HL-60 (cell line): ENCODE results near the gene AKAP8L.

ENCODE experiments used
- DNase-seq, 2 experiments: peaks; one replicate each; pipeline ENCODE4 v3.0.0-alpha.2; 2010 to 2020; ENCODE audit warnings: low read depth in 1 of 2, low spot score in 1 of 2
- H3K27ac ChIP-seq: fragments of 250-450 bp; sonication (Bioruptor Pico); replicated peaks from 2 replicates; pipeline ENCODE4 v1.5.1; 2020; ENCODE audit warnings: mild to moderate bottlenecking, moderate library complexity
- H3K27me3 ChIP-seq: fragments of 250-450 bp; sonication (Bioruptor Pico); 2 replicates; pipeline ENCODE4 v1.5.1; 2021; ENCODE audit warnings: mild to moderate bottlenecking, moderate library complexity; ENCODE audit not compliant: insufficient read depth, poor library complexity, severe bottlenecking
- H3K4me3 ChIP-seq: replicated peaks from 2 replicates; pipeline ENCODE4 v1.5.1; 2011; ENCODE audit warnings: mild to moderate bottlenecking, control low read depth, low read length; ENCODE audit not compliant: insufficient read depth
- GABPA ChIP-seq: IDR thresholded peaks from 2 replicates; pipeline ENCODE4 v1.6.1; 2012; ENCODE audit warnings: low read depth
- POLR2AphosphoS5 ChIP-seq: IDR thresholded peaks from 2 replicates; pipeline ENCODE4 v1.6.1; 2012; ENCODE audit warnings: low read depth
- SPI1 ChIP-seq: IDR thresholded peaks from 2 replicates; pipeline ENCODE4 v1.6.1; 2012; ENCODE audit warnings: low read depth, mild to moderate bottlenecking, borderline replicate concordance
- long read RNA-seq: library from polyadenylated mRNA; unstranded; transcript quantifications from one replicate; pipeline ENCODE4 v2.0.0, GENCODE V29; 2020
- TF ChIP-seq, protein P1 (sequence below): IDR thresholded peaks from one replicate; pipeline ENCODE4 v1.5.1; 2011; ENCODE audit warnings: low read length, control low read depth, inconsistent platforms; ENCODE audit not compliant: insufficient read depth
- TF ChIP-seq, protein P2 (sequence below): IDR thresholded peaks from 2 replicates; pipeline ENCODE4 v1.6.1; 2012; ENCODE audit warnings: low read depth; ENCODE audit not compliant: insufficient replicate concordance

The AKAP8L gene, protein sequence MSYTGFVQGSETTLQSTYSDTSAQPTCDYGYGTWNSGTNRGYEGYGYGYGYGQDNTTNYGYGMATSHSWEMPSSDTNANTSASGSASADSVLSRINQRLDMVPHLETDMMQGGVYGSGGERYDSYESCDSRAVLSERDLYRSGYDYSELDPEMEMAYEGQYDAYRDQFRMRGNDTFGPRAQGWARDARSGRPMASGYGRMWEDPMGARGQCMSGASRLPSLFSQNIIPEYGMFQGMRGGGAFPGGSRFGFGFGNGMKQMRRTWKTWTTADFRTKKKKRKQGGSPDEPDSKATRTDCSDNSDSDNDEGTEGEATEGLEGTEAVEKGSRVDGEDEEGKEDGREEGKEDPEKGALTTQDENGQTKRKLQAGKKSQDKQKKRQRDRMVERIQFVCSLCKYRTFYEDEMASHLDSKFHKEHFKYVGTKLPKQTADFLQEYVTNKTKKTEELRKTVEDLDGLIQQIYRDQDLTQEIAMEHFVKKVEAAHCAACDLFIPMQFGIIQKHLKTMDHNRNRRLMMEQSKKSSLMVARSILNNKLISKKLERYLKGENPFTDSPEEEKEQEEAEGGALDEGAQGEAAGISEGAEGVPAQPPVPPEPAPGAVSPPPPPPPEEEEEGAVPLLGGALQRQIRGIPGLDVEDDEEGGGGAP
- long read RNA-seq, transcript AKAP8L-201 (14 exons, 2,146 nt): major isoform, 27 of 53 reads
- long read RNA-seq, transcript AKAP8L-204 (8 exons, 1,453 nt): minor isoform, 7 of 53 reads
- long read RNA-seq, partial matches to known transcripts: 12 of 53 reads
- long read RNA-seq, other reads (novel, unspliced or antisense): 7 of 53 reads

GRCh38 chr19:15418579-15419412, at the start of gene AKAP8L:
TSS of gene AKAP8L (minus strand) at chr19:15418988. CDS start at chr19:15418923, 65 bp downstream.
- Histone ChIP-seq H3K27me3 (no peaks in the 10 kb centered on the region), H3K4me3 (peak within 1 kb of the TSS; percentile 98), H3K27ac (peak within 1 kb of the TSS; percentile 78)
- peak; percentile 99 to 100 for DNase-seq
- TF ChIP-seq SPI1 (no peak), GABPA (0 out of 2 replicates have a peak, but pooled peaks have one; percentile 36), POLR2AphosphoS5 (peak; percentile 82)
- TF ChIP-seq, protein P1, sequence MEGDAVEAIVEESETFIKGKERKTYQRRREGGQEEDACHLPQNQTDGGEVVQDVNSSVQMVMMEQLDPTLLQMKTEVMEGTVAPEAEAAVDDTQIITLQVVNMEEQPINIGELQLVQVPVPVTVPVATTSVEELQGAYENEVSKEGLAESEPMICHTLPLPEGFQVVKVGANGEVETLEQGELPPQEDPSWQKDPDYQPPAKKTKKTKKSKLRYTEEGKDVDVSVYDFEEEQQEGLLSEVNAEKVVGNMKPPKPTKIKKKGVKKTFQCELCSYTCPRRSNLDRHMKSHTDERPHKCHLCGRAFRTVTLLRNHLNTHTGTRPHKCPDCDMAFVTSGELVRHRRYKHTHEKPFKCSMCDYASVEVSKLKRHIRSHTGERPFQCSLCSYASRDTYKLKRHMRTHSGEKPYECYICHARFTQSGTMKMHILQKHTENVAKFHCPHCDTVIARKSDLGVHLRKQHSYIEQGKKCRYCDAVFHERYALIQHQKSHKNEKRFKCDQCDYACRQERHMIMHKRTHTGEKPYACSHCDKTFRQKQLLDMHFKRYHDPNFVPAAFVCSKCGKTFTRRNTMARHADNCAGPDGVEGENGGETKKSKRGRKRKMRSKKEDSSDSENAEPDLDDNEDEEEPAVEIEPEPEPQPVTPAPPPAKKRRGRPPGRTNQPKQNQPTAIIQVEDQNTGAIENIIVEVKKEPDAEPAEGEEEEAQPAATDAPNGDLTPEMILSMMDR: peak; percentile 31
- TF ChIP-seq, protein P2, sequence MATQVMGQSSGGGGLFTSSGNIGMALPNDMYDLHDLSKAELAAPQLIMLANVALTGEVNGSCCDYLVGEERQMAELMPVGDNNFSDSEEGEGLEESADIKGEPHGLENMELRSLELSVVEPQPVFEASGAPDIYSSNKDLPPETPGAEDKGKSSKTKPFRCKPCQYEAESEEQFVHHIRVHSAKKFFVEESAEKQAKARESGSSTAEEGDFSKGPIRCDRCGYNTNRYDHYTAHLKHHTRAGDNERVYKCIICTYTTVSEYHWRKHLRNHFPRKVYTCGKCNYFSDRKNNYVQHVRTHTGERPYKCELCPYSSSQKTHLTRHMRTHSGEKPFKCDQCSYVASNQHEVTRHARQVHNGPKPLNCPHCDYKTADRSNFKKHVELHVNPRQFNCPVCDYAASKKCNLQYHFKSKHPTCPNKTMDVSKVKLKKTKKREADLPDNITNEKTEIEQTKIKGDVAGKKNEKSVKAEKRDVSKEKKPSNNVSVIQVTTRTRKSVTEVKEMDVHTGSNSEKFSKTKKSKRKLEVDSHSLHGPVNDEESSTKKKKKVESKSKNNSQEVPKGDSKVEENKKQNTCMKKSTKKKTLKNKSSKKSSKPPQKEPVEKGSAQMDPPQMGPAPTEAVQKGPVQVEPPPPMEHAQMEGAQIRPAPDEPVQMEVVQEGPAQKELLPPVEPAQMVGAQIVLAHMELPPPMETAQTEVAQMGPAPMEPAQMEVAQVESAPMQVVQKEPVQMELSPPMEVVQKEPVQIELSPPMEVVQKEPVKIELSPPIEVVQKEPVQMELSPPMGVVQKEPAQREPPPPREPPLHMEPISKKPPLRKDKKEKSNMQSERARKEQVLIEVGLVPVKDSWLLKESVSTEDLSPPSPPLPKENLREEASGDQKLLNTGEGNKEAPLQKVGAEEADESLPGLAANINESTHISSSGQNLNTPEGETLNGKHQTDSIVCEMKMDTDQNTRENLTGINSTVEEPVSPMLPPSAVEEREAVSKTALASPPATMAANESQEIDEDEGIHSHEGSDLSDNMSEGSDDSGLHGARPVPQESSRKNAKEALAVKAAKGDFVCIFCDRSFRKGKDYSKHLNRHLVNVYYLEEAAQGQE: peak; percentile 41

DNA sequence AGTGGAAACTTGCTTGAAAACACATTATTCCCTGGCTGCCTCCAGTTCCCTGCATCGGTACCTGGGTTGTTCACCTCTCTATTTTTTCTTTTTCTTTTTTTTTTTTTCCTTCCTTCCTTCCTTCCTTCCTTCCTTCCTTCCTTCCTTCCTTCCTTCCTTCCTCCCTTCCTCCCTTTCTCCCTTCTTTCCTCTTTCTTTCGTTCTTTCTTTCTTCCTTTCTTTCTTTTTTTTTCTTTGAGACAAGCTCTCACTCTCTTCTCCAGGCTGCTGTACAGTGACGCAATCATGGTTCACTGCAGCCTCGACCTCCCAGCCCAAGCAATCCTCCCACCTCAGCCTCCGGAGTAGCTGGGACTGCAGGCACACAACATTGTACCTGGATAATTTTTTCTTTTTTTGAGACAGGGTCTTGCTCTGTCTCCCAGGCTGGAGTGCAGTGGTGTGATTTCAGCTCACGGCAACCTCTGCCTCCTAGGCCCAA, 49.0 kb upstream of the AKAP8L start:
- no peak overlapping the region for H3K4me3 ChIP-seq
- no peak for TF ChIP-seq SPI1
- TF ChIP-seq, protein P1: no peak
- TF ChIP-seq GABPA: no peak
- TF ChIP-seq, protein P2: no peak
- no peak for TF ChIP-seq POLR2AphosphoS5
- peaks cover 2% of the 10 kb centered on the region for H3K27me3 ChIP-seq
- no peak overlapping the region for H3K27ac ChIP-seq
- DNase-seq: no peak
